DND-41 (cell line): ENCODE results near the gene DERL2.

Experiments used
- ATAC-seq: fragments of 200-7000 bp; cut with Tn5 transposase; 3 replicates; pipeline ENCODE4 v1.9.1; 2021; ENCODE audit warnings: low read depth; ENCODE audit not compliant: insufficient read depth
- DNase-seq: peaks from one replicate; pipeline ENCODE4 v3.0.0-alpha.2; 2020
- H2AFZ ChIP-seq: 2 replicates; pipeline ENCODE4 v1.6.0; 2012; ENCODE audit warnings: low read depth, low read length
- H3K27ac ChIP-seq: 2 replicates; pipeline ENCODE4 v1.5.1; 2012; ENCODE audit warnings: low read length, inconsistent platforms
- H3K27me3 ChIP-seq: fragments of 200-600 bp; sonication (generic); 2 replicates; pipeline ENCODE4 v1.6.0; 2012; ENCODE audit warnings: low read length, mild to moderate bottlenecking, inconsistent platforms; ENCODE audit not compliant: insufficient read depth, poor library complexity
- H3K36me3 ChIP-seq: 2 replicates; pipeline ENCODE4 v1.5.1; 2012; ENCODE audit warnings: low read length, inconsistent platforms; ENCODE audit not compliant: insufficient read depth
- H3K4me1 ChIP-seq: 2 replicates; pipeline ENCODE4 v1.5.1; 2012; ENCODE audit warnings: mild to moderate bottlenecking, low read length; ENCODE audit not compliant: insufficient read depth
- H3K4me2 ChIP-seq: 2 replicates; pipeline ENCODE4 v1.6.0; 2012; ENCODE audit warnings: mild to moderate bottlenecking, moderate library complexity, low read length, inconsistent platforms; ENCODE audit not compliant: insufficient read depth
- H3K4me3 ChIP-seq, 2 experiments: fragments of 200-600 bp in 1 of 2; shearing (Covaris generic) in 1 of 2; 2 replicates each; pipeline ENCODE4 v1.5.1; 2012 to 2016; ENCODE audit warnings: inconsistent platforms in 2 of 2, low read length in 2 of 2, mild to moderate bottlenecking in 2 of 2, low read depth in 1 of 2, moderate library complexity in 1 of 2
- H3K79me2 ChIP-seq: 2 replicates; pipeline ENCODE4 v1.6.0; 2012; ENCODE audit warnings: low read length, inconsistent platforms; ENCODE audit not compliant: insufficient read depth
- H3K9ac ChIP-seq: 2 replicates; pipeline ENCODE4 v1.6.0; 2012; ENCODE audit warnings: low read depth, mild to moderate bottlenecking, inconsistent platforms, low read length, moderate library complexity
- H3K9me3 ChIP-seq: 2 replicates; pipeline ENCODE4 v1.5.1; 2012; ENCODE audit warnings: low read length, moderate library complexity, mild to moderate bottlenecking, inconsistent platforms; ENCODE audit not compliant: insufficient read depth, severe bottlenecking
- H4K20me1 ChIP-seq: 2 replicates; pipeline ENCODE4 v1.6.0; 2012; ENCODE audit warnings: low read length; ENCODE audit not compliant: insufficient read depth
- EZH2 ChIP-seq: IDR thresholded peaks from 3 replicates; pipeline ENCODE4 v1.6.1; 2012; ENCODE audit warnings: borderline replicate concordance, low read depth, mild to moderate bottlenecking, moderate library complexity, low read length, inconsistent platforms; ENCODE audit not compliant: severe bottlenecking
- TF ChIP-seq, protein P1 (sequence below): IDR thresholded peaks from 2 replicates; pipeline ENCODE4 v1.5.1; 2012; ENCODE audit warnings: borderline replicate concordance, low read length, moderate library complexity, mild to moderate bottlenecking; ENCODE audit not compliant: poor library complexity, severe bottlenecking; ENCODE audit errors: extremely low read depth

DERL2 gene

DNA sequence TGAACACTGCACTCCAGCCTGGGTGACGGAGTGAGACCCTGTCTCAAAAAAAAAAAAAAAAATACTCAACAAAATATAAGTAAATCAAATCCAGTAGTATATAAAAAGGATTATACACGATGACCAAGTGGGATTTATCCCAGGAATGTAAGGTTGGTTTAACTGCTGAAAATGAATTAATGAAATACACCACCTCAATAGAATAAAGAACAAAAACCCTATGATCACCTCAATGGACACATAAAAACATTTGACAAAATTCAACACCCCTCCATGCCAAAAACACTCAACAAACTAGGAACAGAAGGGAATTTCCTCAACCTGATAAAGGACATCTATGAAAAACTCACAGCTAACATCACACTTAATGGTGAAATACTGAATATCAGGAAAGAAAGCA lies 7.0 kb upstream of the DERL2 start:
- Histone ChIP-seq H3K9me3 (no peaks in the 10 kb centered on the region), H3K36me3 (peaks cover 26% of the 10 kb centered on the region)
- TF ChIP-seq, protein P1, sequence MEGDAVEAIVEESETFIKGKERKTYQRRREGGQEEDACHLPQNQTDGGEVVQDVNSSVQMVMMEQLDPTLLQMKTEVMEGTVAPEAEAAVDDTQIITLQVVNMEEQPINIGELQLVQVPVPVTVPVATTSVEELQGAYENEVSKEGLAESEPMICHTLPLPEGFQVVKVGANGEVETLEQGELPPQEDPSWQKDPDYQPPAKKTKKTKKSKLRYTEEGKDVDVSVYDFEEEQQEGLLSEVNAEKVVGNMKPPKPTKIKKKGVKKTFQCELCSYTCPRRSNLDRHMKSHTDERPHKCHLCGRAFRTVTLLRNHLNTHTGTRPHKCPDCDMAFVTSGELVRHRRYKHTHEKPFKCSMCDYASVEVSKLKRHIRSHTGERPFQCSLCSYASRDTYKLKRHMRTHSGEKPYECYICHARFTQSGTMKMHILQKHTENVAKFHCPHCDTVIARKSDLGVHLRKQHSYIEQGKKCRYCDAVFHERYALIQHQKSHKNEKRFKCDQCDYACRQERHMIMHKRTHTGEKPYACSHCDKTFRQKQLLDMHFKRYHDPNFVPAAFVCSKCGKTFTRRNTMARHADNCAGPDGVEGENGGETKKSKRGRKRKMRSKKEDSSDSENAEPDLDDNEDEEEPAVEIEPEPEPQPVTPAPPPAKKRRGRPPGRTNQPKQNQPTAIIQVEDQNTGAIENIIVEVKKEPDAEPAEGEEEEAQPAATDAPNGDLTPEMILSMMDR: no peak
- no peak for TF ChIP-seq EZH2

DNA sequence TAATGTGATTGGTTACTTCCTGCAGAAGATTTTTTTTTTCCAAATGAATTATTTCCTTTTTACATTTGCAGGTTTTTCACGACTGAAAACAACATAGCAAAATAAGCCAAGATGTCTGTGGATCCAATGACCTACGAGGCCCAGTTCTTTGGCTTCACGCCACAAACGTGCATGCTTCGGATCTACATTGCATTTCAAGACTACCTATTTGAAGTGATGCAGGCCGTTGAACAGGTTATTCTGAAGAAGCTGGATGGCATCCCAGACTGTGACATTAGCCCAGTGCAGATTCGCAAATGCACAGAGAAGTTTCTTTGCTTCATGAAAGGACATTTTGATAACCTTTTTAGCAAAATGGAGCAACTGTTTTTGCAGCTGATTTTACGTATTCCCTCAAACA lies 2.8 kb upstream of the DERL2 start:
- Histone ChIP-seq H2AFZ (no peak overlapping the region), H4K20me1 (peaks cover 42% of the 10 kb centered on the region), H3K9ac (no peak overlapping the region), H3K4me3 (no peak overlapping the region), H3K79me2 (peaks cover 54% of the 10 kb centered on the region), H3K4me2 (no peak overlapping the region), H3K9me3 (no peaks in the 10 kb centered on the region), H3K36me3 (peaks cover 48% of the 10 kb centered on the region), H3K27ac (no peak overlapping the region), H3K27me3 (no peaks in the 10 kb centered on the region), H3K4me1 (peaks cover 38% of the 10 kb centered on the region)
- no peak for TF ChIP-seq EZH2
- TF ChIP-seq, protein P1: no peak
- ATAC-seq (no peak), DNase-seq (no peak)

More for the DNA sequence above, 7.0 kb upstream of the DERL2 start:
- H3K4me1 ChIP-seq: peaks cover 9% of the 10 kb centered on the region
- H3K27me3 ChIP-seq: no peaks in the 10 kb centered on the region
- no peak overlapping the region for H3K4me2 ChIP-seq
- no peak overlapping the region for H3K9ac ChIP-seq
- H4K20me1 ChIP-seq: peaks cover 30% of the 10 kb centered on the region
- peaks cover 17% of the 10 kb centered on the region for H3K79me2 ChIP-seq
- no peak for DNase-seq
- no peak for ATAC-seq
- no peak overlapping the region for H3K4me3 ChIP-seq
- H2AFZ ChIP-seq: no peak overlapping the region
- no peak overlapping the region for H3K27ac ChIP-seq

DNA sequence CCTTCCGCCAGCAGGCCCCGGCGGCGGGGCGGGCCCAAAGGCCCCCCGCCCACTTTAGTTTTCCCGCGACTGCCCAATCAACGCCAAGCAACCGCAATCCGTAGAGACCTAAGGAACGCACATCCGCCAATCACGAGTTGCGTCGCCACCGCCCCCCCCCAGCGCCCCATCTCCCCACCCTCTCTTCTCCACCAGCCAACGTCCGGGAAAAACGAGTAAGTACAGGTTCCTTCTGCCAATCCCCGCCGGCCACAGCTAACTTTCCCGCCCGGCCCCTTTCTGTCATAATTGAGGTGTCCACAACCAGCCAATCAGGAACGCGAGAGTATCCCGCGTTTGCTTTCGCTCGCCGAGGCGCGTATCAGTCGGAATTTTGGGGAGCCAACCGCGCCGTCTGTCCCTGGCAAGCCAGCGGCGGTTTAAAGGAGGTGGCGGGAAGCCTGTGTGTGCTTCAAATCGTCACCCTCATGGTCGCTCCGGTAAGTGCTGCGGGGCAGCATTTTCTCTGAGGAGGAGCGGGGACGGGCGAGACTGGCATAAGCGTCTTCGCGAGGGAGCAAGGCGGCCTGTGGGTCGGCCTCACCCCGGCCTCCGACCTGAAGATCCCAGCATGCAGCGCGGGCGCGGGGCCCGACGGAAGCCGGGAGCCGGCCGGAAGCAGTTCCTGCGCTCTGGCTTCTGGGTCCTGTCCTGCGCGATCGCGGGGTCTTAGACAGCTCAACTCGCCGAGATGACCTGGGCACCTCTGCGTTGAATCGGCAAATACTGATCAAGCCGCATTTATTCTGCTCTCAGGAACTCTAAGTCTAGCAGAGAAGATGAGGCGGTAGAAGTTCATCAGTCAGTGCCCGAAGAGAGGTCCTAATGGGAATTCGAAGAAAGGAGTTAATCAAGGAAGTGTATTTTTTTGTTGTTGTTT lies 487 bp upstream of the DERL2 start, which contains the start of gene MIS12:
Gene MIS12, plus strand, starts transcription at position 361 of the 919 bp plus-strand sequence. CDS start 2,297 bp downstream, outside the sequence.
- Histone ChIP-seq H3K4me1 (peaks cover 46% of the 10 kb centered on the region), H3K9me3 (no peaks in the 10 kb centered on the region), H3K27me3 (no peaks in the 10 kb centered on the region), H3K79me2 (peaks cover 74% of the 10 kb centered on the region), H3K4me2 (peak within 1 kb of the TSS; percentile 97), H3K36me3 (peaks cover 68% of the 10 kb centered on the region), H3K27ac (peak within 1 kb of the TSS; percentile 99), H4K20me1 (peaks cover 43% of the 10 kb centered on the region), H2AFZ (peak within 1 kb of the TSS; percentile 98), H3K4me3 (peak within 1 kb of the TSS; percentile 91 to 92), H3K9ac (peak within 1 kb of the TSS; percentile 93)
- DNase-seq: peak; percentile 99
- no peak for TF ChIP-seq EZH2
- TF ChIP-seq, protein P1: no peak
- peak; percentile 94 for ATAC-seq
